B cell (primary cell): ENCODE results near the gene NT5DC4.

Experiments
- EZH2 ChIP-seq: IDR thresholded peaks from 2 replicates; pipeline ENCODE4 v1.6.1; 2012; ENCODE audit warnings: borderline replicate concordance, low read depth, mild to moderate bottlenecking, moderate library complexity, low read length; ENCODE audit not compliant: insufficient read depth, poor library complexity, severe bottlenecking
- TF ChIP-seq, protein P1 (sequence below): fragments of 200-600 bp; IDR thresholded peaks from one replicate; pipeline ENCODE4 v1.8.0; 2022; ENCODE audit warnings: antibody characterized with exemption, mild to moderate bottlenecking

DNA sequence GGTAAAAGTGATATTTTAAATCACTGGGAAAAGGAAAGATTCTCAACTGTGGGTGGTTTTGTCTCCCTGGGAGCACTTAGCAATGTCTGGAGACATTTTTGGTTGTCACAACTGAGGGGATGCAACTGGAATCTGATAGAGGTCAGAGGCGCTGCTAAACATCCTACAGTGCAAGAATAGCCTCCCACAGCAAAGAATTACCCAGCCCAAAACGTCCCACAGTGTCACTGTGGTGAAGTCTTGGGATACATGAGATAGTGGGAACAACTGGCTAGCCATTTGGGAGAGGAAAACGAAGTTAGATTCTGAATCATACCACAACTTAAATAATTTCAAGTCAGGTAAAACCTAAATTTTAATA is 36.4 kb upstream of the NT5DC4 start:
- TF ChIP-seq, protein P1, sequence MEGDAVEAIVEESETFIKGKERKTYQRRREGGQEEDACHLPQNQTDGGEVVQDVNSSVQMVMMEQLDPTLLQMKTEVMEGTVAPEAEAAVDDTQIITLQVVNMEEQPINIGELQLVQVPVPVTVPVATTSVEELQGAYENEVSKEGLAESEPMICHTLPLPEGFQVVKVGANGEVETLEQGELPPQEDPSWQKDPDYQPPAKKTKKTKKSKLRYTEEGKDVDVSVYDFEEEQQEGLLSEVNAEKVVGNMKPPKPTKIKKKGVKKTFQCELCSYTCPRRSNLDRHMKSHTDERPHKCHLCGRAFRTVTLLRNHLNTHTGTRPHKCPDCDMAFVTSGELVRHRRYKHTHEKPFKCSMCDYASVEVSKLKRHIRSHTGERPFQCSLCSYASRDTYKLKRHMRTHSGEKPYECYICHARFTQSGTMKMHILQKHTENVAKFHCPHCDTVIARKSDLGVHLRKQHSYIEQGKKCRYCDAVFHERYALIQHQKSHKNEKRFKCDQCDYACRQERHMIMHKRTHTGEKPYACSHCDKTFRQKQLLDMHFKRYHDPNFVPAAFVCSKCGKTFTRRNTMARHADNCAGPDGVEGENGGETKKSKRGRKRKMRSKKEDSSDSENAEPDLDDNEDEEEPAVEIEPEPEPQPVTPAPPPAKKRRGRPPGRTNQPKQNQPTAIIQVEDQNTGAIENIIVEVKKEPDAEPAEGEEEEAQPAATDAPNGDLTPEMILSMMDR: no peak
- no peak for TF ChIP-seq EZH2
